Stomach (tissue), 4 donors: ENCODE measurements around the gene CA14.
"Not testable (repeated sequence)": the region's sequence is repeated elsewhere in the genome, so short reads cannot be mapped to it uniquely, and the experiment has no call there.

Experiments
- EP300 ChIP-seq: sonication (generic); formaldehyde crosslinking; IDR thresholded peaks from one replicate; pipeline ENCODE4 v1.6.1; 2017; ENCODE audit warnings: antibody characterized with exemption
- TF ChIP-seq, protein P1 (sequence below), 7 experiments: fragments of 450-650 bp in 4 of 7; fragments of 200-600 bp in 3 of 7; sonication (generic) in 3 of 7; IDR thresholded peaks; one replicate each; pipeline ENCODE4 v1.5.1; 2016 to 2019; ENCODE audit warnings: antibody characterized with exemption in 7 of 7, control low read depth in 2 of 7, mild to moderate bottlenecking in 1 of 7

DNA sequence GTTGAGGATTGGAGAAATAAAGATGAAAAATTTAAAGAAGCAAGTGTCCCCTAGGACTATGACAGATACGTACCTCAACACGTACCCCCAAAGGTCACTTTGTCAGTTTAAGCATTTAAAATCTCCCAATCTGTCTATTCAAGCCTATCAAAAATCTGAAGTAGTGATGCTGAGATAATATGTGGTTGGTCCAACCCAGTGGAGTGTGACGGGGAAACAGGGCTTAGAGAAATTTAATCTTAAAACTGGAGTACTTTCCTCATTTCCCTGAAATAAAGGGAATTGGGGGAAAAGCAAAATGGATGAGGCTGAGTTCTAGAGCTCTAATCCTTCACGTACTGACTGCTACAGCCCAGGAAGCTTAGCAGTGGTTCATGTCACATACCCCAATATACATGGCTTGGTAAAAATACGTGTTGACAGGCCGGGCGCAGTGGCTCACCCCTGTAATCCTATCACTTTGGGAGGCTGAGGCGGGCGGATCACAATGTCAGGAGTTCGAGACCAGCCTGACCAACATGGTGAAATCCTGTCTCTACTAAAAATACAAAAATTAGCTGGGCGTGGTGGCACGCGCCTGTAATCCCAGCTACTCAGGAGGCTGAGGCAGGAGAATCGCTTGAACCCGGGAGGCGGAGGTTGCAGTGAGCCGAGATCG, 43.3 kb upstream of the CA14 start:
- not testable (repeated sequence) for TF ChIP-seq EP300
- TF ChIP-seq, protein P1, sequence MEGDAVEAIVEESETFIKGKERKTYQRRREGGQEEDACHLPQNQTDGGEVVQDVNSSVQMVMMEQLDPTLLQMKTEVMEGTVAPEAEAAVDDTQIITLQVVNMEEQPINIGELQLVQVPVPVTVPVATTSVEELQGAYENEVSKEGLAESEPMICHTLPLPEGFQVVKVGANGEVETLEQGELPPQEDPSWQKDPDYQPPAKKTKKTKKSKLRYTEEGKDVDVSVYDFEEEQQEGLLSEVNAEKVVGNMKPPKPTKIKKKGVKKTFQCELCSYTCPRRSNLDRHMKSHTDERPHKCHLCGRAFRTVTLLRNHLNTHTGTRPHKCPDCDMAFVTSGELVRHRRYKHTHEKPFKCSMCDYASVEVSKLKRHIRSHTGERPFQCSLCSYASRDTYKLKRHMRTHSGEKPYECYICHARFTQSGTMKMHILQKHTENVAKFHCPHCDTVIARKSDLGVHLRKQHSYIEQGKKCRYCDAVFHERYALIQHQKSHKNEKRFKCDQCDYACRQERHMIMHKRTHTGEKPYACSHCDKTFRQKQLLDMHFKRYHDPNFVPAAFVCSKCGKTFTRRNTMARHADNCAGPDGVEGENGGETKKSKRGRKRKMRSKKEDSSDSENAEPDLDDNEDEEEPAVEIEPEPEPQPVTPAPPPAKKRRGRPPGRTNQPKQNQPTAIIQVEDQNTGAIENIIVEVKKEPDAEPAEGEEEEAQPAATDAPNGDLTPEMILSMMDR (IDR thresholded peaks at IDR 0.05), result not testable (repeated sequence)
